Tibial artery (tissue), 4 donors: ENCODE data around the gene OR52E4.

Experiments used
- DNase-seq, 2 donors: peaks; one replicate each; pipeline ENCODE4 v3.0.0-alpha.2; 2019
- H3K27ac ChIP-seq, 2 donors: fragments of 200-600 bp; sonication (generic) in 1 of 2; 1 replicate in 1 of 2; 2 replicates in 1 of 2; pipeline ENCODE4 v1.5.1; 2018 to 2019; ENCODE audit warnings: mild to moderate bottlenecking in 1 of 2
- H3K27me3 ChIP-seq, 2 donors: fragments of 200-600 bp; sonication (generic) in 1 of 2; one replicate each; pipeline versions ENCODE4 v1.5.1 to v1.6.0; 2016 to 2019
- H3K36me3 ChIP-seq, 3 donors: fragments of 200-600 bp; sonication (generic) in 2 of 3; one replicate each; pipeline ENCODE4 v1.5.1; 2016 to 2019; ENCODE audit warnings: mild to moderate bottlenecking in 2 of 3
- H3K4me1 ChIP-seq, 4 donors: fragments of 200-600 bp; sonication (generic) in 2 of 4; 1 replicate in 3 of 4; 2 replicates in 1 of 4; pipeline ENCODE4 v1.5.1; 2016 to 2019
- H3K4me3 ChIP-seq, 2 donors: fragments of 200-600 bp; sonication (generic) in 1 of 2; 1 replicate in 1 of 2; 2 replicates in 1 of 2; pipeline ENCODE4 v1.5.1; 2018 to 2019; ENCODE audit warnings: mild to moderate bottlenecking in 2 of 2
- H3K9me3 ChIP-seq, 3 donors: fragments of 200-600 bp; sonication (generic) in 1 of 3; one replicate each; pipeline ENCODE4 v1.5.1; 2016 to 2019
- CTCF ChIP-seq, 2 experiments: fragments of 200-600 bp in 1 of 2; fragments of 450-650 bp in 1 of 2; IDR thresholded peaks; one replicate each; pipeline ENCODE4 v1.5.1; 2017 to 2019; ENCODE audit warnings: antibody characterized with exemption in 2 of 2, mild to moderate bottlenecking in 1 of 2, moderate library complexity in 1 of 2
- intact Hi-C: fragments of 100-400 bp; cut with DNase I; formaldehyde crosslinking; loops from one replicate; pipeline ENCODE4 v1.15.0; 2023; ENCODE audit warnings: low total_unique reads

The OR52E4 gene

GRCh38 chr11:5880329-5880728 is at the start of gene OR52E4:
Gene OR52E4, plus strand, starts transcription at chr11:5880629. Its CDS starts 3,664 bp downstream, at chr11:5884293.
- Histone ChIP-seq H3K9me3 (no peaks in the 10 kb centered on the region), H3K36me3 (no peaks in the 10 kb centered on the region), H3K27ac (no peak within 1 kb of the TSS), H3K27me3 (no peaks in the 10 kb centered on the region), H3K4me1 (no peaks in the 10 kb centered on the region), H3K4me3 (no peak within 1 kb of the TSS)
- intact Hi-C loops = no loop called here
- TF ChIP-seq CTCF (IDR thresholded peaks at IDR 0.05) = no peak
- DNase-seq = no peak

GRCh38 chr11:5831196-5831829 is 49.1 kb upstream of the OR52E4 start:
- no peak overlapping the region for H3K4me3 ChIP-seq
- intact Hi-C loops = no loop called here
- no peaks in the 10 kb centered on the region for H3K4me1 ChIP-seq
- H3K9me3 ChIP-seq = no peaks in the 10 kb centered on the region
- no peak overlapping the region for H3K27ac ChIP-seq
- no peak for DNase-seq
- H3K27me3 ChIP-seq = no peaks in the 10 kb centered on the region
- no peak for TF ChIP-seq CTCF (IDR thresholded peaks at IDR 0.05)
- H3K36me3 ChIP-seq = no peaks in the 10 kb centered on the region

GRCh38 chr11:5833446-5833845 is 47.0 kb upstream of the OR52E4 start:
- Histone ChIP-seq H3K4me3 (no peak overlapping the region), H3K27me3 (no peaks in the 10 kb centered on the region)
- no peak for TF ChIP-seq CTCF (IDR thresholded peaks at IDR 0.05)

GRCh38 chr11:5837695-5838094 is 42.7 kb upstream of the OR52E4 start:
- no peak for TF ChIP-seq CTCF (IDR thresholded peaks at IDR 0.05)
- Histone ChIP-seq H3K27me3 (no peaks in the 10 kb centered on the region), H3K4me3 (no peak overlapping the region), H3K27ac (no peak overlapping the region), H3K9me3 (no peaks in the 10 kb centered on the region), H3K36me3 (no peaks in the 10 kb centered on the region), H3K4me1 (no peaks in the 10 kb centered on the region)
- no peak for DNase-seq
- intact Hi-C loops = no loop called here

More at GRCh38 chr11:5833446-5833845, 47.0 kb upstream of the OR52E4 start:
- no peaks in the 10 kb centered on the region for H3K4me1 ChIP-seq
- no peaks in the 10 kb centered on the region for H3K36me3 ChIP-seq
- no peaks in the 10 kb centered on the region for H3K9me3 ChIP-seq
- no peak overlapping the region for H3K27ac ChIP-seq
- DNase-seq = no peak
- intact Hi-C loops = no loop called here

- intact Hi-C loops = no loop called here
- no peaks in the 10 kb centered on the region for H3K4me1 ChIP-seq
- H3K4me3 ChIP-seq = no peak within 1 kb of the TSS
- no peak within 1 kb of the TSS for H3K27ac ChIP-seq
- no peaks in the 10 kb centered on the region for H3K9me3 ChIP-seq
- H3K27me3 ChIP-seq = no peaks in the 10 kb centered on the region
- no peaks in the 10 kb centered on the region for H3K36me3 ChIP-seq
- DNase-seq = no peak
- TF ChIP-seq CTCF (IDR thresholded peaks at IDR 0.05) = no peak
Observed at GRCh38 chr11:5841797-5842196, 38.6 kb upstream of the OR52E4 start, which contains the start of gene OR52E6. Gene OR52E6, minus strand, starts transcription at chr11:5841897. Its CDS starts 0 bp downstream, at chr11:5841897.
